Chondrocyte (in vitro differentiated cells): ENCODE measurements around the gene RGS13. TPM values are rescaled to one million over a fixed set of nuclear protein-coding genes. Genes with fewer than 3 reads are reported as not detected.

Experiments used
- DNase-seq: peaks from one replicate; pipeline ENCODE4 v3.0.0; 2021; ENCODE audit warnings: mixed read lengths, low spot score
- H3K27ac Mint-ChIP-seq: one replicate; pipeline ENCODE4 v1.8.0; 2021; ENCODE audit warnings: mild to moderate bottlenecking, moderate library complexity, mixed read lengths; ENCODE audit not compliant: unreplicated experiment
- H3K27me3 Mint-ChIP-seq: 2 replicates; pipeline ENCODE4 v1.8.0; 2021; ENCODE audit warnings: low read depth, mixed read lengths
- H3K36me3 Mint-ChIP-seq: 2 replicates; pipeline ENCODE4 v1.8.0; 2021; ENCODE audit warnings: low read depth, mixed read lengths
- H3K4me1 Mint-ChIP-seq: 2 replicates; pipeline ENCODE4 v1.8.0; 2021; ENCODE audit warnings: low read depth, mild to moderate bottlenecking, mixed read lengths
- H3K4me3 Mint-ChIP-seq: one replicate; pipeline ENCODE4 v1.8.0; 2021; ENCODE audit warnings: mild to moderate bottlenecking, moderate library complexity, mixed read lengths; ENCODE audit not compliant: unreplicated experiment
- H3K9me3 Mint-ChIP-seq: 2 replicates; pipeline ENCODE4 v1.8.0; 2021; ENCODE audit warnings: low read depth, mixed read lengths
- CTCF ChIP-seq: fragments of 200-600 bp; sonication (generic); IDR thresholded peaks from 2 replicates; pipeline ENCODE4 v1.5.0; 2021; ENCODE audit warnings: antibody characterized with exemption, mild to moderate bottlenecking, moderate library complexity
- total RNA-seq: library from RNA; stranded (reverse); gene quantifications from 3 replicates; pipeline ENCODE4 v1.2.1, GENCODE V29; 2021

The RGS13 gene
- total RNA-seq, 1 donor from 2014 or later = not detected

- Mint-ChIP-seq H3K27ac (no peak overlapping the region), H3K27me3 (no peaks in the 10 kb centered on the region), H3K9me3 (peaks cover 2% of the 10 kb centered on the region), H3K4me1 (peaks cover 24% of the 10 kb centered on the region), H3K36me3 (no peaks in the 10 kb centered on the region), H3K4me3 (no peak overlapping the region)
- TF ChIP-seq CTCF = no peak
- DNase-seq = no peak
Observed at GRCh38 chr1:192697771-192698170, 61.8 kb downstream of the RGS13 start.

DNA sequence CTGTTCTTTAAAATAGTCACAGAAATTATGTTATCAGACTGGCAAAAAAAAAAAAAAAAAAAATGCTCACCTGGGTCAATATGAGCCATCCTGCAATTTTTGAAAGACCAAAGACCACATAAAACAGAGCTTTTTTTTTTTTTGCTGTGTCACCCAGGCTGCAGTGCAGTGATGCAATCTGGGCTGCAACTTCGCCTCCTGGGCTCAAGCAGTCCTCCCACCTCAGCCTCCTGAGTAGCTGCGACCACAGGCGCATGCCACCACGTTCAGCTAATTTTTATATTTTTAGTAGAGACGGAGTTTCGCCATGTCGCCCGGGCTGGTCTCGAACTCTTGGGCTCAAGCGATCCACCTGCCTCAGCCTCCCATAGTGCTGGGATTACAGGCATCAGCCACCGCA lies 62.8 kb downstream of the RGS13 start:
- H3K9me3 Mint-ChIP-seq = no peaks in the 10 kb centered on the region
- TF ChIP-seq CTCF = no peak
- no peak for DNase-seq
- no peak overlapping the region for H3K4me3 Mint-ChIP-seq
- no peak overlapping the region for H3K27ac Mint-ChIP-seq
- peaks cover 28% of the 10 kb centered on the region for H3K4me1 Mint-ChIP-seq
- H3K36me3 Mint-ChIP-seq = no peaks in the 10 kb centered on the region
- H3K27me3 Mint-ChIP-seq = no peaks in the 10 kb centered on the region

GRCh38 chr1:192700834-192701271 lies 64.9 kb downstream of the RGS13 start:
- peaks cover 30% of the 10 kb centered on the region for H3K4me1 Mint-ChIP-seq
- TF ChIP-seq CTCF = no peak
- DNase-seq = no peak

GRCh38 chr1:192702212-192702902 lies 66.4 kb downstream of the RGS13 start:
- Mint-ChIP-seq H3K36me3 (no peaks in the 10 kb centered on the region), H3K4me3 (no peak overlapping the region), H3K4me1 (peaks cover 30% of the 10 kb centered on the region), H3K27ac (peak overlapping the region; percentile 78), H3K9me3 (no peaks in the 10 kb centered on the region), H3K27me3 (no peaks in the 10 kb centered on the region)
- no peak for DNase-seq
- TF ChIP-seq CTCF = no peak

More at GRCh38 chr1:192700834-192701271, 64.9 kb downstream of the RGS13 start:
- Mint-ChIP-seq H3K27ac (peak overlapping the region; percentile 85), H3K4me3 (no peak overlapping the region), H3K36me3 (no peaks in the 10 kb centered on the region), H3K27me3 (no peaks in the 10 kb centered on the region), H3K9me3 (no peaks in the 10 kb centered on the region)

- no peaks in the 10 kb centered on the region for H3K9me3 Mint-ChIP-seq
- no peak for TF ChIP-seq CTCF
- H3K4me3 Mint-ChIP-seq = no peak overlapping the region
- no peaks in the 10 kb centered on the region for H3K36me3 Mint-ChIP-seq
- no peaks in the 10 kb centered on the region for H3K27me3 Mint-ChIP-seq
- no peak for DNase-seq
- H3K27ac Mint-ChIP-seq = no peak overlapping the region
- H3K4me1 Mint-ChIP-seq = peaks cover 30% of the 10 kb centered on the region
Observed at GRCh38 chr1:192703283-192704206, 67.6 kb downstream of the RGS13 start.
